H9 (cell line): Measurements from ENCODE around the gene GABRB3. TPM values are rescaled to one million over a fixed set of nuclear protein-coding genes. Genes with fewer than 3 reads are reported as not detected.

Experiments used
- DNase-seq: peaks from one replicate; pipeline ENCODE4 v3.0.0-alpha.2; 2017
- H2AFZ ChIP-seq: one replicate; pipeline ENCODE4 v1.6.1; 2013; ENCODE audit warnings: mild to moderate bottlenecking, low read length, control low read depth, moderate library complexity
- H2AK5ac ChIP-seq: 2 replicates; pipeline ENCODE4 v1.6.1; 2013; ENCODE audit warnings: low read length, control low read depth, mixed read lengths; ENCODE audit not compliant: insufficient read length
- H2BK120ac ChIP-seq: one replicate; pipeline ENCODE4 v1.6.1; 2013; ENCODE audit warnings: low read depth, mild to moderate bottlenecking, low read length, control low read depth, inconsistent platforms; ENCODE audit not compliant: poor library complexity, severe bottlenecking
- H2BK12ac ChIP-seq: 2 replicates; pipeline ENCODE4 v1.6.1; 2013; ENCODE audit warnings: low read length, control low read depth, mixed read lengths, low read depth; ENCODE audit not compliant: insufficient read length
- H2BK15ac ChIP-seq: 2 replicates; pipeline ENCODE4 v1.6.1; 2013; ENCODE audit warnings: low read depth, low read length, control low read depth
- H2BK20ac ChIP-seq: one replicate; pipeline ENCODE4 v1.6.1; 2013; ENCODE audit warnings: low read depth, mild to moderate bottlenecking, low read length, control low read depth, inconsistent platforms; ENCODE audit not compliant: poor library complexity, severe bottlenecking
- H2BK5ac ChIP-seq: 2 replicates; pipeline ENCODE4 v1.6.1; 2013; ENCODE audit warnings: low read length, control low read depth, mixed read lengths; ENCODE audit not compliant: insufficient read length
- H3K14ac ChIP-seq: 2 replicates; pipeline ENCODE4 v1.6.1; 2013; ENCODE audit warnings: low read length, control low read depth; ENCODE audit not compliant: insufficient read depth
- H3K18ac ChIP-seq: 2 replicates; pipeline ENCODE4 v1.6.1; 2013; ENCODE audit warnings: low read depth, mild to moderate bottlenecking, mixed read lengths, low read length, control low read depth; ENCODE audit not compliant: insufficient read length
- H3K23ac ChIP-seq: 2 replicates; pipeline ENCODE4 v1.6.1; 2013; ENCODE audit warnings: low read length, control low read depth, mixed read lengths, low read depth; ENCODE audit not compliant: insufficient read length
- H3K23me2 ChIP-seq: 2 replicates; pipeline ENCODE4 v1.6.1; 2013; ENCODE audit warnings: low read depth, mild to moderate bottlenecking, mixed read lengths, low read length, control low read depth; ENCODE audit not compliant: insufficient read length, poor library complexity, severe bottlenecking
- H3K27ac ChIP-seq: 2 replicates; pipeline ENCODE4 v1.5.1; 2013; ENCODE audit warnings: low read length, control low read depth, mixed read lengths, low read depth; ENCODE audit not compliant: insufficient read length
- H3K27me3 ChIP-seq: 2 replicates; pipeline ENCODE4 v1.6.1; 2013; ENCODE audit warnings: low read length, control low read depth, inconsistent platforms; ENCODE audit not compliant: insufficient read depth
- H3K4ac ChIP-seq: 2 replicates; pipeline ENCODE4 v1.6.1; 2013; ENCODE audit warnings: low read depth, mild to moderate bottlenecking, control low read depth, inconsistent platforms, low read length, moderate library complexity
- H3K4me1 ChIP-seq: 2 replicates; pipeline ENCODE4 v1.6.1; 2013; ENCODE audit warnings: low read length, control low read depth, inconsistent platforms; ENCODE audit not compliant: insufficient read depth
- H3K4me2 ChIP-seq: 2 replicates; pipeline ENCODE4 v1.6.1; 2013; ENCODE audit warnings: low read length, control low read depth, mixed read lengths; ENCODE audit not compliant: insufficient read length, insufficient read depth
- H3K56ac ChIP-seq: 2 replicates; pipeline ENCODE4 v1.6.1; 2013; ENCODE audit warnings: low read depth, mild to moderate bottlenecking, mixed read lengths, low read length, control low read depth; ENCODE audit not compliant: insufficient read length
- H3K79me1 ChIP-seq: 2 replicates; pipeline ENCODE4 v1.6.1; 2013; ENCODE audit warnings: low read depth, mild to moderate bottlenecking, moderate library complexity, low read length, control low read depth, inconsistent platforms; ENCODE audit not compliant: insufficient read depth, poor library complexity, severe bottlenecking
- H3K79me2 ChIP-seq: 2 replicates; pipeline ENCODE4 v1.6.1; 2013; ENCODE audit warnings: low read length, control low read depth, inconsistent platforms; ENCODE audit not compliant: insufficient read depth
- H3K9ac ChIP-seq: 2 replicates; pipeline ENCODE4 v1.6.1; 2013; ENCODE audit warnings: low read length, control low read depth, mixed read lengths; ENCODE audit not compliant: insufficient read length; ENCODE audit errors: extremely low read depth
- H3K9me3 ChIP-seq: one replicate; pipeline ENCODE4 v1.6.1; 2013; ENCODE audit warnings: low read depth, low read length, inconsistent platforms; ENCODE audit not compliant: control insufficient read depth
- H3T11ph ChIP-seq: one replicate; pipeline ENCODE4 v1.6.1; 2013; ENCODE audit warnings: mild to moderate bottlenecking, low read length, control low read depth, inconsistent platforms
- H4K20me1 ChIP-seq: one replicate; pipeline ENCODE4 v1.6.1; 2013; ENCODE audit not compliant: control insufficient read depth, insufficient read length, insufficient read depth
- H4K5ac ChIP-seq: 2 replicates; pipeline ENCODE4 v1.6.1; 2013; ENCODE audit warnings: low read depth, mild to moderate bottlenecking, mixed read lengths, low read length, control low read depth; ENCODE audit not compliant: insufficient read length
- H4K8ac ChIP-seq: replicated peaks from 2 replicates; pipeline ENCODE4 v1.6.1; 2013; ENCODE audit warnings: low read length, control low read depth, mixed read lengths, low read depth; ENCODE audit not compliant: insufficient read length
- H4K91ac ChIP-seq: 2 replicates; pipeline ENCODE4 v1.6.1; 2013; ENCODE audit warnings: low read depth, mild to moderate bottlenecking, moderate library complexity, mixed read lengths, low read length, control low read depth; ENCODE audit not compliant: insufficient read length
- H3K27ac Mint-ChIP-seq, 3 experiments: 2 replicates in 2 of 3; 3 replicates in 1 of 3; pipeline ENCODE4 v1.8.0; 2020 to 2021; ENCODE audit warnings: mixed read lengths in 3 of 3, mild to moderate bottlenecking in 1 of 3, moderate library complexity in 1 of 3
- H3K27me3 Mint-ChIP-seq: 2 replicates; pipeline ENCODE4 v1.8.0; 2021; ENCODE audit warnings: low read depth, mild to moderate bottlenecking, moderate library complexity, mixed read lengths
- H3K36me3 Mint-ChIP-seq, 3 experiments: 2 replicates in 2 of 3; 3 replicates in 1 of 3; pipeline ENCODE4 v1.8.0; 2020 to 2021; ENCODE audit warnings: low read depth in 3 of 3, mixed read lengths in 3 of 3; ENCODE audit not compliant: insufficient read depth in 1 of 3
- H3K4me1 Mint-ChIP-seq, 2 experiments: 2 replicates each; pipeline ENCODE4 v1.8.0; 2020; ENCODE audit warnings: mixed read lengths in 2 of 2
- H3K4me3 Mint-ChIP-seq, 2 experiments: 2 replicates in 1 of 2; 3 replicates in 1 of 2; pipeline ENCODE4 v1.8.0; 2020 to 2021; ENCODE audit warnings: mild to moderate bottlenecking in 2 of 2, mixed read lengths in 2 of 2, moderate library complexity in 1 of 2
- H3K9me3 Mint-ChIP-seq, 2 experiments: 2 replicates in 1 of 2; 3 replicates in 1 of 2; pipeline ENCODE4 v1.8.0; 2020; ENCODE audit warnings: mild to moderate bottlenecking in 2 of 2, mixed read lengths in 2 of 2, moderate library complexity in 1 of 2
- WGBS: extraction: QIAGEN DNeasy Blood & Tissue Kit; methylation state at CpG from one replicate; pipeline ENCODE4 v1.1.7; 2013; ENCODE audit warnings: missing lambda C conversion rate, low lambda C conversion rate, mixed read lengths; ENCODE audit not compliant: insufficient read length; ENCODE audit errors: extremely low coverage; 5-methylcytosine and 5-hydroxymethylcytosine counted together
- total RNA-seq: library from RNA; stranded (reverse); gene quantifications from 2 replicates; pipeline ENCODE4 v1.2.1, GENCODE V29; 2021
- TF ChIP-seq, protein P1 (sequence below): fragments of 200-600 bp; sonication (generic); conservative IDR thresholded peaks from 3 replicates; pipeline ENCODE4 v1.8.0; 2021; ENCODE audit warnings: antibody characterized with exemption, mild to moderate bottlenecking

GABRB3 gene
- total RNA-seq, 1 experiment from 2014 or later: 98.2 TPM

DNA sequence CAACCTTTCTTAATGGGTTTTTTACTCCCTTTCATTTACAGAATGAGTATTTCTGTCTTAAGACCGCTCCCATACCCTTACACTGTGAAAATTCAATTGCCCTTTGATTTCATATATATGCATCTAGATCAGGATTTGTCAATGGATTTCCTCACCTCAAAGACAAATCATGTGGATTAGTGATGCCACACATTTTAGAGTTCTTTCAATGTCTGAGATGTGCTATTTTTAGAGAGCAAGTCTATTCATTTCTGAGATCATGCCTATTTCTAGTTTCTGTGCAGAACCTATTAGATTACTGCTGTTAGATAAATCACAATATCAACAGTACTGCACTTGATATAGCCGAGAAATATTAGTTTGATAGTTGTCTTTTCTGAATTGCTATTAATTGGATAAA, 137.3 kb downstream of the GABRB3 start:
- DNase-seq: no peak
- Histone ChIP-seq H4K20me1 (no peaks in the 10 kb centered on the region), H3K4me1 (peaks cover 18% of the 10 kb centered on the region), H3K27ac (no peak overlapping the region), H2BK20ac (no peak overlapping the region), H3K79me1 (no peaks in the 10 kb centered on the region), H4K5ac (no peak overlapping the region), H3K9ac (no peak overlapping the region), H3K27me3 (no peaks in the 10 kb centered on the region), H4K91ac (no peak overlapping the region), H3K4ac (no peak overlapping the region), H4K8ac (no peak overlapping the region), H3T11ph (no peak overlapping the region), H2BK5ac (no peak overlapping the region), H2BK120ac (no peak overlapping the region), H2BK12ac (no peak overlapping the region), H3K56ac (no peak overlapping the region), H3K4me2 (no peak overlapping the region), H2BK15ac (no peak overlapping the region), H2AFZ (no peak overlapping the region), H2AK5ac (no peak overlapping the region), H3K79me2 (peaks cover 4% of the 10 kb centered on the region; the same call in 1 of the 2 replicates), H3K14ac (no peak overlapping the region), H3K23ac (no peak overlapping the region), H3K23me2 (no peaks in the 10 kb centered on the region), H3K18ac (no peak overlapping the region), H3K9me3 (no peaks in the 10 kb centered on the region)
- no peaks in the 10 kb centered on the region for H3K9me3 Mint-ChIP-seq
- no peak overlapping the region for H3K4me3 Mint-ChIP-seq
- H3K27me3 Mint-ChIP-seq: no peaks in the 10 kb centered on the region
- peaks cover 45 to 54% of the 10 kb centered on the region in 2 experiments for H3K4me1 Mint-ChIP-seq
- no CpG with 5 or more reads among the region's 2 CpGs for WGBS
- TF ChIP-seq, protein P1, sequence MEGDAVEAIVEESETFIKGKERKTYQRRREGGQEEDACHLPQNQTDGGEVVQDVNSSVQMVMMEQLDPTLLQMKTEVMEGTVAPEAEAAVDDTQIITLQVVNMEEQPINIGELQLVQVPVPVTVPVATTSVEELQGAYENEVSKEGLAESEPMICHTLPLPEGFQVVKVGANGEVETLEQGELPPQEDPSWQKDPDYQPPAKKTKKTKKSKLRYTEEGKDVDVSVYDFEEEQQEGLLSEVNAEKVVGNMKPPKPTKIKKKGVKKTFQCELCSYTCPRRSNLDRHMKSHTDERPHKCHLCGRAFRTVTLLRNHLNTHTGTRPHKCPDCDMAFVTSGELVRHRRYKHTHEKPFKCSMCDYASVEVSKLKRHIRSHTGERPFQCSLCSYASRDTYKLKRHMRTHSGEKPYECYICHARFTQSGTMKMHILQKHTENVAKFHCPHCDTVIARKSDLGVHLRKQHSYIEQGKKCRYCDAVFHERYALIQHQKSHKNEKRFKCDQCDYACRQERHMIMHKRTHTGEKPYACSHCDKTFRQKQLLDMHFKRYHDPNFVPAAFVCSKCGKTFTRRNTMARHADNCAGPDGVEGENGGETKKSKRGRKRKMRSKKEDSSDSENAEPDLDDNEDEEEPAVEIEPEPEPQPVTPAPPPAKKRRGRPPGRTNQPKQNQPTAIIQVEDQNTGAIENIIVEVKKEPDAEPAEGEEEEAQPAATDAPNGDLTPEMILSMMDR: no peak
- no peak overlapping the region for H3K27ac Mint-ChIP-seq
- peaks cover 0 to 9% (median 5%) of the 10 kb centered on the region in 3 experiments; a peak in 3 of 7 replicates for H3K36me3 Mint-ChIP-seq
